ENCODE data around the gene CRIP1. TPM values are rescaled to one million over a fixed set of nuclear protein-coding genes. Genes with fewer than 3 reads are reported as not detected.
A peak's percentile ranks its signal among the peaks of the same experiment; 100 is the strongest.

Gene CRIP1
- total RNA-seq, 4 donors from 2014 or later: 26.4 to 77.8 (median 33.5) TPM

DNA sequence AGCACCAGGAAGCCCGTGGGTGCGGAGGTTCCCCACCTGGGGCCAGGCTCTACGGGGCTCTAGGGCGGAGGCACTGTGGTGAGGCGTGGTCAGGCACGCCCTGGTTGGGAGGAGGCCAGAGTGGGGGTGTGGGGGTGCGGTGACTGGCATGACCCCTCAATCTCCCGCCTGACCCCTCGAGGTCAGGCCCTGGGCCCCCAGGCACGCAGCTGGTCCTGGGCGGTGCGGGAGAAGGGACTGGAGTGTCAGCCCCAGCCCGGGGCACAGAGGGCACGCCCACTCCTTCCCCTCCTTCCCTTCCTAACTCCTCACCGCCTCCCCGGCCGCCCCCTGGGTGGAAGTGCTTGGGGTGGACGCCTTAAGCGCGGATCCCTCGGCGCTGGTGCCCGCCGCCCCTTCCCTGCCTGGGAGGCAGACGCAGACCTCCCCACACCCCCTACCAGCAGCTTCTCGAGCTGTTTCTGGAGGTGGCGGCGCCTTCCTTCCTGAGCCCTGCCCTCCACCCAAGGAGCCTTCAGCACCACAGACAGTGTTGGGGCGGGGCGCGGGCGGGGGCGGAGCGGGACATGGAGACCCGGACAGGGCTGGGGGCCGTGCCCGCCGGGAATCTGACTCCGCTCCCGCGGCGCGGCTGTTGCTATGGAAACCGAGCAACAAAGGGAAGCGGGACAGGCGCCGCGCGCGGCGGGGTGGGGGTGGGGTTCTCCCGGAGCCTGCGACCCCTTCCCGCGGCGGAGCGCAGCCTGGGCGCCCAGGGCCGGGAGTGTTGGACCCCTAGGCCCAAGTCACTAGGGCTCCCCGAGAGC is 12.8 kb upstream of the CRIP1 start:
- peak overlapping the region; percentile 48 to 89 (median 66) for H3K4me3 ChIP-seq
- DNase-seq (ENCODE audit: low spot score in 2 of 2): peak; percentile 66 to 72
- no peaks in the 10 kb centered on the region for H3K9me3 ChIP-seq
- H3K36me3 ChIP-seq: peaks cover 0 to 37% (median 0%) of the 10 kb centered on the region in 3 donors
- no peak for TF ChIP-seq POLR2A (IDR thresholded peaks at IDR 0.05)
- TF ChIP-seq EP300 (IDR thresholded peaks at IDR 0.05): peak in 1 of 2 donors; percentile 18
- 1 to 6% methylated on average over 12 to 45 of the region's 60 CpGs for WGBS, 2 donors
- H3K27me3 ChIP-seq: peaks cover 0 to 6% of the 10 kb centered on the region in 2 donors
- H3K27ac ChIP-seq: peak overlapping the region; percentile 59 to 96 (median 82)
- peaks cover 0 to 84% (median 47%) of the 10 kb centered on the region in 4 donors for H3K4me1 ChIP-seq

DNA sequence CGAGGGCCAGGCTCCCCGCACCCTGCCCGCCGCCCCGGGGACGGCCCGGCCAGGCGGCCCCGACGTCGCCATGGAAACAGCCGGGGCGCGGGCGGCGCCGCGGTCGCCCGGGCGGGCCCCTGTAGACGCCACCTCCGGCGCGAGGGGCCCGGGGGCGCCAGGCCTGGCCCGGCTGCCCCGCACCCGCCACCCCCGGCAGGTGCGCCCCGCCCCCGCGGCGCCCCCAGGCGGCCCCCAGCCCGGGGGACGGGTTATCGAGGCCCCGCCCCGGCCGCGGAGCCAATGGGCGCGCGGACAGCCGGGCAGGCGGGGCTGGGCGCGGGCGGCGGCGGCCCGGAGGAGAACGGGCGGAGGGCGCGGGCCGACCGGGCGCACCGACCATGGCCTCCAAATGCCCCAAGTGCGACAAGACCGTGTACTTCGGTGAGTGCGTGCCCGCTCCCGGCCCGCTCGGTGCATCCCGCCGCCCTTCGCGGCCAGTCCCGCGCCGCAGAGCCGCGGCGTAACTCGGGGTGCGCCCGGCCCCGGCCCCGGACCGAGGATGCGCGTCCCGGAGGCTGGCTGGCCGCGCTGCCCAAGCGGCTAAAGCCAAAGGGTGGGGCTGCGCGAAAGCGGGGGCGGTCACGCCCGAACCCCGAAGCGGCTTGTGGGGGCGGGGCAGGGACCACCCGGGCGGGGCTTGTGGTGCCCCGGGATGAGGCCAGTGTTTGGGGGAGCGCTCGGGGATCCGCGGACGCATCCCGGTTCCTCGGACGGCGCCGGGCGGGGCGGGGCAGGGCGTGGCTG is 12.0 kb upstream of the CRIP1 start, which contains the start of gene CRIP2:
CRIP2 (plus strand) TSS at position 339 of the 786 bp plus-strand sequence; CDS start at position 381, 42 bp downstream.
- H3K4me3 ChIP-seq: peak within 1 kb of the TSS; percentile 51 to 89 (median 77)
- DNase-seq (ENCODE audit: low spot score in 2 of 2): no peak
- peaks cover 0 to 83% (median 43%) of the 10 kb centered on the region in 4 donors for H3K4me1 ChIP-seq
- TF ChIP-seq EP300 (IDR thresholded peaks at IDR 0.05) (no peak), POLR2A (IDR thresholded peaks at IDR 0.05) (peak in 1 of 2 donors; percentile 56)
- TF ChIP-seq, protein P1, sequence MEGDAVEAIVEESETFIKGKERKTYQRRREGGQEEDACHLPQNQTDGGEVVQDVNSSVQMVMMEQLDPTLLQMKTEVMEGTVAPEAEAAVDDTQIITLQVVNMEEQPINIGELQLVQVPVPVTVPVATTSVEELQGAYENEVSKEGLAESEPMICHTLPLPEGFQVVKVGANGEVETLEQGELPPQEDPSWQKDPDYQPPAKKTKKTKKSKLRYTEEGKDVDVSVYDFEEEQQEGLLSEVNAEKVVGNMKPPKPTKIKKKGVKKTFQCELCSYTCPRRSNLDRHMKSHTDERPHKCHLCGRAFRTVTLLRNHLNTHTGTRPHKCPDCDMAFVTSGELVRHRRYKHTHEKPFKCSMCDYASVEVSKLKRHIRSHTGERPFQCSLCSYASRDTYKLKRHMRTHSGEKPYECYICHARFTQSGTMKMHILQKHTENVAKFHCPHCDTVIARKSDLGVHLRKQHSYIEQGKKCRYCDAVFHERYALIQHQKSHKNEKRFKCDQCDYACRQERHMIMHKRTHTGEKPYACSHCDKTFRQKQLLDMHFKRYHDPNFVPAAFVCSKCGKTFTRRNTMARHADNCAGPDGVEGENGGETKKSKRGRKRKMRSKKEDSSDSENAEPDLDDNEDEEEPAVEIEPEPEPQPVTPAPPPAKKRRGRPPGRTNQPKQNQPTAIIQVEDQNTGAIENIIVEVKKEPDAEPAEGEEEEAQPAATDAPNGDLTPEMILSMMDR (IDR thresholded peaks at IDR 0.05): no peak
- peaks cover 0 to 37% (median 0%) of the 10 kb centered on the region in 3 donors for H3K36me3 ChIP-seq
- 0% methylated on average over 34 of the region's 118 CpGs; no CpG with 5 or more reads in 1 of the 2 donors for WGBS, 2 donors
- H3K27ac ChIP-seq: peak within 1 kb of the TSS; percentile 89 to 96 (median 92)
- H3K27me3 ChIP-seq: peaks cover 0 to 6% of the 10 kb centered on the region in 2 donors
- H3K9me3 ChIP-seq: no peaks in the 10 kb centered on the region

DNA sequence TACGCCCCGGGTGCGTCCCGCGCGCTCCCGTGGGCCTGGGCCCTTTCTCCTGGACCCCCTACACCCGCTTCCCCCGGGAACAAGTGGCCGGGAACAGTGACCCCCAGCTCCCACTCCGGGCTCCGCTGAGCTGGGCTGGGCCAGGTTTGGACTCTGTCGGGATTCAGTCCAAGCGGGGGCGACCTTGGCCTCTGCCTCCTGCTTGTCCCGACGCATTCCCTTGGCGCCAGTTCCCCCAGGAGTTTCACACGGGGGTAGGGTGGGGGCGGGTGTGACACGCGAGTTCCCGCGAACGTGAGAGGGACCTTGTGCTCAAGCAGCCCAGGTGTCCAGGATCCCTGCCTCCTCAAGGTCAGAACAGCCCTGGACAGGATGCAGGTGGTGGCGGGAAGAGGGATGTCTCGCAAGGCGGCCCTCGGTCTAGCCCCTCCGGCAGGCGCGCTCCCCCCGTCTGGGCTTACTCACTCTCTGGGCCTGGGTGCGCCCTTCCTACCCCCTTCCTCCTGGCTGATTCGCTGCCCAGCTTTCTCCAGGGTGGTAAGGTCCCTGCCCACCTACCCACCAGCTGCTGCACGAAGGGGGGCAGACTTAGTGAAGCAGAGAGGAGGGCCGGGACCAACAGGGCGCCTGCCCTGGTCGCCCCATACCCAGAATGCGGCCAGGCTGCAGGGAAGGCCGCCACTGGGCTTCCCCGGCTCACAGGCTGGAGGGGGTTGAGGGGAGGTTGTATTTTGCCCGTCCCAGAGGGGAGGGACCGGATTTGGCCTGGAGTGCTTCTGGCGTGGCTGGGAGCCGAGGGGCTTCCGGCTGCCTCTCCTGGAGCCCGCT is 11.2 kb upstream of the CRIP1 start:
- Histone ChIP-seq H3K27me3 (peaks cover 0 to 6% of the 10 kb centered on the region in 2 donors), H3K9me3 (no peaks in the 10 kb centered on the region), H3K36me3 (peaks cover 0 to 32% (median 0%) of the 10 kb centered on the region in 3 donors), H3K4me3 (peak overlapping the region; percentile 49 to 89 (median 77)), H3K4me1 (peaks cover 0 to 89% (median 46%) of the 10 kb centered on the region in 4 donors), H3K27ac (peak overlapping the region; percentile 89 to 96 (median 92))
- peak in 1 of 2 donors; percentile 36 for TF ChIP-seq EP300 (IDR thresholded peaks at IDR 0.05)
- TF ChIP-seq, protein P1 (IDR thresholded peaks at IDR 0.05): no peak
- WGBS, 2 donors: 1 to 3% methylated on average over 19 to 34 of the region's 48 CpGs
- no peak for DNase-seq (ENCODE audit: low spot score in 2 of 2)

DNA sequence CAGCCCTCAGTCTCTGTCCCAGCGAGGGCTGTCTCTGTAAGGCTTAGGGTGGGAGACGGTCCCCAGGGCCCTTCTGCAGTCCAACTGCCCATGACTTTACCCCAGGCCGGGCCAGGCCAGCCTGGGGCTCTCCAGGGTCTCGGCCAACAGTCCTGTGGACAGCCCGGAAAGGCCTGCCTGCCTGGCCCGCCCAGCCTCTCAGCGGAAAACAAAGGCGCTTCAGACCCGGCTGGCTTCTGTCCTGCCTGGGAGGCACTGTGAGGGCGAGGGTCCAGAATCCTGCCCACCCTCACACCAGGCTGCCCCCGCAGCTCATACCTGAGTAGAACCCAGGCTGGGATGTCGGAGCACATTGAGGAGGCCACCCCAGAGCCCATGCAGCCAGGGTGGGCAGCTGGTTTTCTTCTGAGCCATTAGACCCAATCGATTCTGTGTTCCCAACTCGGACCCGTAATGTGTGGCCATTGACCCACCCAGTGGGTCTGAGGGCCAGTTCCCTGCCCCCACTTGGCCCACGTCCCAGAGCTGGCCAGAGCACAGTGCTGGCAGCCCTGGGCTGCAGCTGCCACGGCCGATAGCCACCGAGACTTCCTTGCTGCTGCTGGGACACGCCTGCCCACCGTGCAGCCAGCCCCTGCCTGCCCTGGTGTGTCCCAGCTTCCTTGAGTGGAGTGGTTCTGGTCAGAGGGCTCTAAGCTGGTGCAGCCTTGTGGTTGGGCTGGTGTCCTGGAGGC is 10.4 kb upstream of the CRIP1 start:
- TF ChIP-seq EP300 (IDR thresholded peaks at IDR 0.05) (peak in 1 of 2 donors; percentile 77), POLR2A (IDR thresholded peaks at IDR 0.05) (no peak)
- TF ChIP-seq, protein P1 (IDR thresholded peaks at IDR 0.05): no peak
- 2 to 5% methylated on average over 7 to 10 of the region's 21 CpGs for WGBS, 2 donors
- H3K9me3 ChIP-seq: no peaks in the 10 kb centered on the region
- H3K36me3 ChIP-seq: peaks cover 0 to 24% (median 0%) of the 10 kb centered on the region in 3 donors
- H3K27me3 ChIP-seq: peaks cover 0 to 6% of the 10 kb centered on the region in 2 donors
- H3K27ac ChIP-seq: peak overlapping the region; percentile 89 to 96 (median 92)
- H3K4me1 ChIP-seq: peaks cover 0 to 91% (median 54%) of the 10 kb centered on the region in 4 donors
- H3K4me3 ChIP-seq: peak overlapping the region; percentile 49 to 89 (median 77)
- no peak for DNase-seq (ENCODE audit: low spot score in 2 of 2)

All from tibial nerve (tissue), 4 donors.